Loucy (cell line): ENCODE results near the gene GAS2L2.

ENCODE experiments used
- H2AFZ ChIP-seq: fragments of 200-600 bp; sonication (generic); 2 replicates; pipeline ENCODE4 v1.6.0; 2016; ENCODE audit warnings: antibody characterized with exemption, mild to moderate bottlenecking, low read length, moderate library complexity
- H3F3A ChIP-seq: fragments of 200-600 bp; 2 replicates; pipeline ENCODE4 v1.6.0; 2016; ENCODE audit warnings: antibody characterized with exemption, low read depth, mild to moderate bottlenecking
- H3K27me3 ChIP-seq: fragments of 200-600 bp; sonication (generic); 2 replicates; pipeline ENCODE4 v1.6.1; 2014; ENCODE audit warnings: low read length, mild to moderate bottlenecking; ENCODE audit not compliant: insufficient read depth, poor library complexity, severe bottlenecking
- H3K36me3 ChIP-seq: fragments of 200-600 bp; sonication (generic); 2 replicates; pipeline ENCODE4 v1.6.1; 2016; ENCODE audit warnings: low read length; ENCODE audit not compliant: insufficient read depth
- H3K4me1 ChIP-seq: fragments of 200-600 bp; sonication (generic); 2 replicates; pipeline ENCODE4 v1.5.1; 2014; ENCODE audit warnings: low read length, mild to moderate bottlenecking; ENCODE audit not compliant: insufficient read depth, poor library complexity, severe bottlenecking
- H3K4me2 ChIP-seq: fragments of 200-600 bp; sonication (generic); 2 replicates; pipeline ENCODE4 v1.6.0; 2014; ENCODE audit warnings: antibody characterized with exemption, low read length, low read depth, mild to moderate bottlenecking; ENCODE audit not compliant: poor library complexity, severe bottlenecking
- H3K4me3 ChIP-seq: fragments of 200-600 bp; sonication (generic); 2 replicates; pipeline ENCODE4 v1.5.1; 2014; ENCODE audit warnings: low read length, mild to moderate bottlenecking, mixed read lengths; ENCODE audit not compliant: poor library complexity, severe bottlenecking
- H3K79me2 ChIP-seq: fragments of 200-600 bp; sonication (generic); 2 replicates; pipeline ENCODE4 v1.6.1; 2014; ENCODE audit warnings: low read length; ENCODE audit not compliant: insufficient read depth
- H3K9ac ChIP-seq: fragments of 200-600 bp; sonication (generic); 2 replicates; pipeline ENCODE4 v1.6.0; 2014; ENCODE audit warnings: mild to moderate bottlenecking, low read depth, low read length, moderate library complexity; ENCODE audit not compliant: poor library complexity, severe bottlenecking
- H3K9me2 ChIP-seq: fragments of 200-600 bp; sonication (generic); replicated peaks from 2 replicates; pipeline ENCODE4 v1.6.1; 2016; ENCODE audit warnings: low read depth, low read length, mixed read lengths
- H3K9me3 ChIP-seq: fragments of 200-600 bp; sonication (generic); 2 replicates; pipeline ENCODE4 v1.6.1; 2014; ENCODE audit warnings: mild to moderate bottlenecking, antibody characterized with exemption, low read length, low read depth; ENCODE audit not compliant: insufficient read depth
- H4K20me1 ChIP-seq: fragments of 200-600 bp; sonication (generic); 2 replicates; pipeline ENCODE4 v1.6.0; 2014; ENCODE audit warnings: antibody characterized with exemption, low read length, mild to moderate bottlenecking; ENCODE audit not compliant: insufficient read depth, poor library complexity, severe bottlenecking
- CTCF ChIP-seq: fragments of 200-600 bp; sonication (generic); conservative IDR thresholded peaks from 2 replicates; pipeline ENCODE4 v1.5.1; 2014; ENCODE audit warnings: mild to moderate bottlenecking, antibody characterized with exemption, low read length
- EZH2phosphoT487 ChIP-seq: fragments of 200-600 bp; IDR thresholded peaks from 2 replicates; pipeline ENCODE4 v1.6.1; 2018; ENCODE audit warnings: antibody characterized with exemption, mild to moderate bottlenecking, moderate library complexity, borderline replicate concordance

GAS2L2 gene

GRCh38 chr17:35709874-35710273, 43.2 kb downstream of the GAS2L2 start:
- Histone ChIP-seq H3K79me2 (no peaks in the 10 kb centered on the region), H3K4me1 (no peaks in the 10 kb centered on the region), H3K9me2 (no peaks in the 10 kb centered on the region), H3K4me2 (no peak overlapping the region), H3K9ac (no peak overlapping the region), H3K36me3 (peaks cover 50% of the 10 kb centered on the region; the same call in 1 of the 2 replicates), H3K9me3 (no peaks in the 10 kb centered on the region), H3K27me3 (no peaks in the 10 kb centered on the region), H2AFZ (no peak overlapping the region), H4K20me1 (no peaks in the 10 kb centered on the region), H3K4me3 (no peak overlapping the region), H3F3A (no peaks in the 10 kb centered on the region)
- TF ChIP-seq EZH2phosphoT487: no peak
- TF ChIP-seq CTCF: no peak

GRCh38 chr17:35708951-35709350, 44.1 kb downstream of the GAS2L2 start:
- TF ChIP-seq CTCF: no peak
- no peak for TF ChIP-seq EZH2phosphoT487
- H3K4me1 ChIP-seq: no peaks in the 10 kb centered on the region
- no peaks in the 10 kb centered on the region for H3K79me2 ChIP-seq
- no peak overlapping the region for H3K9ac ChIP-seq
- H3K9me3 ChIP-seq: no peaks in the 10 kb centered on the region
- H3K4me3 ChIP-seq: no peak overlapping the region
- H3K4me2 ChIP-seq: no peak overlapping the region
- H4K20me1 ChIP-seq: no peaks in the 10 kb centered on the region
- no peaks in the 10 kb centered on the region for H3K9me2 ChIP-seq
- H3K27me3 ChIP-seq: no peaks in the 10 kb centered on the region
- no peaks in the 10 kb centered on the region for H3F3A ChIP-seq
- no peak overlapping the region for H2AFZ ChIP-seq
- H3K36me3 ChIP-seq: peaks cover 44% of the 10 kb centered on the region; the same call in 1 of the 2 replicates

- Histone ChIP-seq H3K9ac (no peak overlapping the region), H3K4me2 (no peak overlapping the region), H3K27me3 (no peaks in the 10 kb centered on the region), H3K9me2 (no peaks in the 10 kb centered on the region), H4K20me1 (no peaks in the 10 kb centered on the region), H2AFZ (no peak overlapping the region), H3K36me3 (peaks cover 36% of the 10 kb centered on the region; the same call in 1 of the 2 replicates), H3K79me2 (no peaks in the 10 kb centered on the region), H3K4me3 (no peak overlapping the region), H3K9me3 (no peaks in the 10 kb centered on the region), H3K4me1 (no peaks in the 10 kb centered on the region), H3F3A (no peaks in the 10 kb centered on the region)
- no peak for TF ChIP-seq EZH2phosphoT487
- TF ChIP-seq CTCF: no peak
Observed at GRCh38 chr17:35708149-35708548, 44.9 kb downstream of the GAS2L2 start.
